Measurements from ENCODE around the gene SLIT3. TPM values are rescaled to one million over a fixed set of nuclear protein-coding genes. Genes with fewer than 3 reads are reported as not detected.

Gene SLIT3
- total RNA-seq, 3 donors from 2014 or later, result 30.7 to 103 (median 54.1) TPM

GRCh38 chr5:169196059-169196458 lies 104.9 kb downstream of the SLIT3 start:
- H3K36me3 ChIP-seq, result no peaks in the 10 kb centered on the region
- no peaks in the 10 kb centered on the region for H3K27me3 ChIP-seq
- no peak for DNase-seq (ENCODE audit: low spot score in 2 of 2)
- intact Hi-C loops (cut with DNase I; ENCODE audit: low total_unique reads), result loop anchor here (10.0 kb wide), 1 partner anchor 201 kb away; no protein-coding TSS in a partner anchor
- no peak overlapping the region for H3K27ac ChIP-seq
- H3K9me3 ChIP-seq, result no peaks in the 10 kb centered on the region
- TF ChIP-seq POLR2A (IDR thresholded peaks at IDR 0.05) (no peak), POLR2AphosphoS5 (IDR thresholded peaks at IDR 0.05) (no peak), CTCF (IDR thresholded peaks at IDR 0.05) (no peak)
- no peak overlapping the region for H3K4me3 ChIP-seq
- no peaks in the 10 kb centered on the region for H3K4me1 ChIP-seq

DNA sequence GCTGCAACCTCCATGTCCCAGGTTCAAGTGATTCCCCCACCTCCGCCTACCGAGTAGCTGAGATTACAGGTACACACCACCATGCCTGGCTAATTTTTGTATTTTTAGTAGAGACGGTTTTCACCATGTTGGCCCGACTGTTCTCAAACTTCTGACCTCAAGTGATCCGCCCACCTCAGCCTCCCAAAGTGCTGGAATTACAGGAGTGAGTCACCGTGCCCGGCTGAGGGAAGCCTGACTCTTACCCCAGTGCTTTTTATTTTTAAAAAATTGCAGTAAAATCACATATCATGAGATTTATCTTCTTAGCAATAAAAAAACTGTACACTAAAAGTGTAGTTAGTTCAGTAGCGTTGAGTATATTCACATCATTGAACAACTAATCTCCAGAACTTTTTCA lies 105.3 kb downstream of the SLIT3 start:
- DNase-seq (ENCODE audit: low spot score in 2 of 2), result no peak
- no peak overlapping the region for H3K27ac ChIP-seq
- no peaks in the 10 kb centered on the region for H3K9me3 ChIP-seq
- H3K36me3 ChIP-seq, result no peaks in the 10 kb centered on the region
- intact Hi-C loops (cut with DNase I; ENCODE audit: low total_unique reads), result loop anchor here (10.0 kb wide), 1 partner anchor 201 kb away; no protein-coding TSS in a partner anchor
- no peaks in the 10 kb centered on the region for H3K4me1 ChIP-seq
- H3K27me3 ChIP-seq, result no peaks in the 10 kb centered on the region
- no peak overlapping the region for H3K4me3 ChIP-seq
- no peak for TF ChIP-seq POLR2A (IDR thresholded peaks at IDR 0.05)
- TF ChIP-seq POLR2AphosphoS5 (IDR thresholded peaks at IDR 0.05), result no peak
- no peak for TF ChIP-seq CTCF (IDR thresholded peaks at IDR 0.05)

DNA sequence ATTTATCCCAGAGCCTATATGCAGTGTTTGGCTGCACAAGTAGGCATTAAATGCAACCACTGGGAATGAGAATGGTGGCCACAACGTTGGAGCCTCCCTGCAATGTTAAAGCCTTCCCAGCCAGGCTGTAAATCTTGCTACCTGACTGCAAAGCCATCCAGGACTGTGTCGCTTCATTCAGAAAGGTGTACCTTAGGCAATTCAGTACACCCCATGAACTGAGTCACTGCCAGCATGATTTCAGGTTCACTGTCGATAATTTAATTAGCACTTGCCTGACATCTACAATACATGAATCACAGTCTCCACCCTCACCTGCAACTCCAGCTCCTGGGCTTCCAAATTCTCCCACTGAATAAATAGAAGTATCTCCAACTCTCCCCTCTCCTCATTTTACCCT lies 108.4 kb downstream of the SLIT3 start:
- no peak for TF ChIP-seq POLR2A (IDR thresholded peaks at IDR 0.05)
- no peak for TF ChIP-seq POLR2AphosphoS5 (IDR thresholded peaks at IDR 0.05)
- no peak for TF ChIP-seq CTCF (IDR thresholded peaks at IDR 0.05)
- no peaks in the 10 kb centered on the region for H3K9me3 ChIP-seq
- intact Hi-C loops (cut with DNase I; ENCODE audit: low total_unique reads), result loop anchor here (10.0 kb wide), 1 partner anchor 198 kb away; no protein-coding TSS in a partner anchor
- H3K4me1 ChIP-seq, result no peaks in the 10 kb centered on the region
- no peak overlapping the region for H3K27ac ChIP-seq
- H3K4me3 ChIP-seq, result no peak overlapping the region
- DNase-seq (ENCODE audit: low spot score in 2 of 2), result no peak
- no peaks in the 10 kb centered on the region for H3K36me3 ChIP-seq
- no peaks in the 10 kb centered on the region for H3K27me3 ChIP-seq

DNA sequence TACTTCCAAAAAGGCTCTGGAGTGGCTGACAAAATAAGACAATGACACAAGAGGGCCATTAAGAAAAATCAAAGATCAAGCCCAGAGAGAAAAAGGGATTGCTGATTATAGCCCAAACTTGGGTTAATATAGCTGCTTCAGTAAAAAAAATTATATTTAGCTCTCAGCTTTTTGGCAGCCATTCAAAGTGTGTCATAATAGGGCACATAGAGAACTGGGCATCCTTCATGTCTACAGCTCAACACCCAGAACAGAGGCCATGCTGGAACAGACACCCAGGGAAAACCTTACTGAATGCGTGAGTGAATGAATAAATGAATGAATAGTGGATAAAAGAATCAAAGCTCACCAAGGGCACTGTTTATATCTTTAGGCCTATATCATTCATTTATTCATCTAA lies 110.1 kb downstream of the SLIT3 start:
- Histone ChIP-seq H3K4me3 (no peak overlapping the region), H3K27me3 (no peaks in the 10 kb centered on the region), H3K27ac (no peak overlapping the region), H3K36me3 (no peaks in the 10 kb centered on the region), H3K9me3 (no peaks in the 10 kb centered on the region), H3K4me1 (no peaks in the 10 kb centered on the region)
- intact Hi-C loops (cut with DNase I; ENCODE audit: low total_unique reads), result loop anchor here (10.0 kb wide), 1 partner anchor 196 kb away; no protein-coding TSS in a partner anchor
- DNase-seq (ENCODE audit: low spot score in 2 of 2), result no peak
- TF ChIP-seq CTCF (IDR thresholded peaks at IDR 0.05), result no peak
- TF ChIP-seq POLR2A (IDR thresholded peaks at IDR 0.05), result no peak
- TF ChIP-seq POLR2AphosphoS5 (IDR thresholded peaks at IDR 0.05), result no peak

- H3K36me3 ChIP-seq, result no peaks in the 10 kb centered on the region
- no peak overlapping the region for H3K4me3 ChIP-seq
- H3K27ac ChIP-seq, result no peak overlapping the region
- TF ChIP-seq CTCF (IDR thresholded peaks at IDR 0.05) (no peak), POLR2A (IDR thresholded peaks at IDR 0.05) (no peak), POLR2AphosphoS5 (IDR thresholded peaks at IDR 0.05) (no peak)
- no peaks in the 10 kb centered on the region for H3K4me1 ChIP-seq
- DNase-seq (ENCODE audit: low spot score in 2 of 2), result no peak
- intact Hi-C loops (cut with DNase I; ENCODE audit: low total_unique reads), result no loop called here
- H3K9me3 ChIP-seq, result no peaks in the 10 kb centered on the region
- H3K27me3 ChIP-seq, result no peaks in the 10 kb centered on the region
These were observed 115.3 kb downstream of the SLIT3 start for GRCh38 chr5:169185626-169186025.

All from breast epithelium (tissue), 4 donors.